ENCODE data around the gene MRE11.
"Not testable (repeated sequence)": the region's sequence is repeated elsewhere in the genome, so short reads cannot be mapped to it uniquely, and the experiment has no call there.

Gene MRE11

DNA sequence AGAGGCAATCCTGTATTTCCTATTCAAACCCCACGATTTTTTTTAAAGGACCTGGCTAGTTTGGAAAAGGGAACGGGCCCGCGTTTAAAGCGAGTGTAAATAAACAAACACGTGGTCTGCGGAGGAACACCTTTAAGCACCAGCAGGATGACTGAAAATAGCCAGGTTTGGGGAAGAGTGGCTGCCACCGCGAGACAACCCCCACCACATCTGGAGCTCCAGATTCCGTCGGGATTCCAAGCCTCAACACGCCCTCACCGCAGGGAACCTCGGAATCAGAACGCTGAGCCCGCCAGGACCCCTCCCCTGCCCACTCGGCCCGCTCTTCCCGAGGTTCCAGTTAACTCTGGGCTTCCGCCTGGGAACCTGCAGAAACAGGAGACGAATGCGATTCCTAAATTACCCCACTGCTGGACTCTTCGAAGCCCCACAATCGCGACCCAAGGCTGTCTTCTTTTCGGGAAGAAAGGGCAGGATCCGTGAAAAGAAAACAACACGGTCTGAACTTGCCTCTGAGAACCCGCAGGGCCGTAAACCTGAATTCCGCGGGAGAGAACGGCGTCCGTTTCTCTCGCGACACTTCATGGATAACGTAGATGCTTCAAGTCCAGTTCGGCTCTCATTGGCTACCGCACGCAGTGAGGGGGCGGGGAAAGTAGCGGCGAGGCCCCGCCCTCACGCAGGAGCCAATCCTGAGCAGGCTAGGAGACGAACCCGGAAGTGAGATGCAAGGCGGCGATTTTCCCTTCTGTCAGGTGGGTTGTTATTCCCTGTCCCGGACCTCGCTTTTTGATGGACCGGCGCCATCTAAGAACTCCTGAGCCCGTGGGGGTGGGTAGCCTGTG lies at the start of gene MRE11, which contains the start of gene ANKRD49:
MRE11 (minus strand) TSS at position 564 of the 845 bp plus-strand sequence. CDS start 1,043 bp downstream, outside the sequence.
ANKRD49 (plus strand) TSS at position 704 of the 845 bp plus-strand sequence. CDS start 2,710 bp downstream, outside the sequence.
- DNase-seq: peak; percentile 91 to 96

DNA sequence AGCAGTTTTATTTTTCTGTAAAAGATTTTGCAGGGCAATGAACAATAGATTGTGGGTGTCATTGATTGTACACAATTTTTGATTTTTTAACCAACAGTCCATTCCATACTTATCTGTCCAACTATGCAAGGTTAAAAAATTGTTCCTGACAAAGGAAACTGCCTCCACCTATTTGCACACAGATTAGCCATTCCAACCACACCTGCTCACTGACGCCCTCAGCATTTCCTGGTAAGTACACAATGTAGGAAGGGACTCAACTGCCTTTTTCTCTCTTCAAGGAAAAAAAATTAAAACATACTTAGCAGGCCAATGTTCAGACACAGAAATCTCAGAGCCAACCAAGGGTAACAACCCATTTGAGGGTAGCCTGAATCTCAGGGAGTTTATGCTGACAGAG lies 45.8 kb upstream of the MRE11 start:
- DNase-seq: no peak

DNA sequence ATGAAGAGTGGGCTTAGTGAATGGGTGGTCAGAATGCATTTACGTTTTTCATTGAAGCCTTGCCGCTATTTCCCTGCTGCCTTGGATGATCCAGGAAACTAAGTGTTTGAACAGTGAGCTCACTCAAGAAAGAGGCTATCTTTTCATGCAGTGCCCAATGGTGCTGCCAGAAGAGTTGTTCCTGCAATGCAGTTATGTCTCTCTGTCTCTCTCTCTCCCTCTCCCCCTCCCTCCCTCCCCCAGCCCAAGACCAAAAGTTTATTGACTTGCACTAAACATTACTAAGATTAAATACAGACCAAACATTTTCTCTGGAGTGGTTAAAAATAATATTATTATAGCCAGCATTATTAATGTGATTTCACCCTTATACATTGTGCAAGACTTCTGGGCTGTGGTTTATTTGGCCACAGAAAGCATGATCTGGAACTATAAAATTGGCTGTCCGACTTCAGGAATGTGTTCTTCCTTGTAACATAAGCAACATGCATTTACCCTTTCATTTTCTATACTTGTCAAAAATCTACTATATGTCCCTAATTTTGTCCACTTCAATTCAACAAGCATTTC lies 43.5 kb upstream of the MRE11 start:
- DNase-seq: no peak

DNA sequence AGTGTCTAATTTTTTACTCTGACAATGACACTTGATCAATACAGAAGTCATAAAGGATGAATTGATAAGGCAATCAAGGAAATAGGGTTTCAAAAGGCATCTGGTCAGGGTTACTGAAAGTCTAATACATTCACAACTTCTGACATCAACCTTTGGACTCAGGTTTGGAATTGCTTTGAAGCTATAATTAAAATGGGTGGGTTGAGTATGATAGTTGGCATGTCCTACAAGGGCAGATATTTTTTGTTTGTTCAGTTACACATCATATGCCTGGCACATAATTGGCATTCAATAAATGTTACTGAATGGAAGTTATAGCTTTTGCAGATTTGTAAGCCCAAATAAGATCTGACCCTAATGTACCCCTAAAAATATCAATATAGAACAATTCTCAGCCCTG lies 42.7 kb upstream of the MRE11 start:
- no peak for DNase-seq

DNA sequence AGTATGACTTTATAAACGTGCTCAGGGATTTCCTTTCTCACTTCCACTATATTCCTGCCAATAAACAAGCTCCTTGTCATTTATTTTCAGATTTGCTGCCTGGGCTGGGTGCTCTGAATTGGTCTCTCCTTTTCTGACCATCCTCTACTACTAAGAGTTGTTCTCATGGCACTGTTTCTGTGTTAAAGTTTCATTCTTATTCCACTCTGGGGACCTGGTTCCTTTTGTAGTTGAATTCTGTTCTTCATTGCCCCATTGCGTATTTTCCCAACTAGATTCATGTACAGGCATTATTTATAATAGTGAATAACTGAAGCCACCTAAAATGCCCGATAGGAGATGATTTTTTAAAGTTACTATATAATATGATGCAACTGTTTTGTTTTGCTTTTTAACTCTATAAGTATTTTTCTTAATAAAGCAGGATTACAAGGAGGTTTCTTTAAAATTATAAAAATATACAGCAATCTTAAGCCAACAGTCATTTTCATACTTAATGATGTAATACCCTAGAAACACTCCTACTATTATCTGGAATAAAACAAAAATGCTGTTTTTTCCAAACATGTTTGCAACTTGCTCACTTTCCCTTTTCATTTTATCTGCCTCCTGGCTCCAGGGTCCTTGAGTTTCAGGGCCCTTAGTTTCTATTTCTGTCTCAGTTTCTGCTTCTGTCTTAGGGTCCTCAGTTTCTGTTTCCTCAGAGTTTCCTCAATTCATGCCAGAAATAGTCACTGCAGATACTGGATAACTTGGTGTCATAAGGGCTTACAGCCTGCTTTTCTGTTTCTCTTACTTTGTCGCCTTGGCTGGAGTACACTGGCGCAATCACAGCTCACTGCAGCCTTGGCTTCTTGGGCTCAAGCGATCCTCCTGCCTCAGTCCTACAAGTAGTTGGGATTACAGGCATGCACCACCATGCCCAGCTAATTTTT lies 40.3 kb upstream of the MRE11 start:
- DNase-seq: no peak

DNA sequence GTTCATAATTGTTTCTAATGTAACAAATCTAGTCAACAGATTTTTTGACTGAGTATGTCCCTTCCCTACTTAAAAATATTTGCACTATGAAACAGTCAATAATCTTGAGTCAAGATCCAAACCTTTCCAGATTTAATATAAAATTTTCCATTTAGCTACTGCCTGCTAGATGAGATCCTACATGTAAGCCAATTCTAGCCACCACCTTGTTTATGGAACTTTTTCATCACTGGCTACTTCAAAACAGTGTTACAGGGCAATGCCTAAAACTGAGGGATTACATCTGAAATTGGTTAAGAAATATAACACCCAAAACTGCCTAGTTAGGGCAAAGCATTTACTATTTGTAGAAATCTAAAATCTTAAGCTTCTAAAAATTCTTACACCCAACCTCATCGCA lies 39.6 kb upstream of the MRE11 start:
- DNase-seq: no peak

DNA sequence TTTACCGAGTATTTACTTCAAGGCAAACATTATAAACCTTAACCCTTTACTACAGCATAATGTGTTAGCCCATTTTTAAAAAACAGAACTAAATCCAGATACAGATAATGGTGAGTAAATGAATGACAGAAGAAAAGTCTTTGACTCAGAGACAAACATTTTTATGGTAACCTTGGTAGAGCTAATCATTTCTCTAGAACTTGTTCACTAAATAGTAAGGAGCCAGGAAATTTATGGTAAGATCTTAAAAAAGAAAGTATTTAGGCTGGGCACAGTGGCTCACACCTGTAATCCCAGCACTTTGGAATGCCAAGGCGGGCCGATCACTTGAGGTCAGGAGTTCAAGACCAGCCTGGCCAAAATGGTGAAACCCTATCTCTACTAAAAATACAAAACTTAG lies 38.6 kb upstream of the MRE11 start:
- DNase-seq: no peak

DNA sequence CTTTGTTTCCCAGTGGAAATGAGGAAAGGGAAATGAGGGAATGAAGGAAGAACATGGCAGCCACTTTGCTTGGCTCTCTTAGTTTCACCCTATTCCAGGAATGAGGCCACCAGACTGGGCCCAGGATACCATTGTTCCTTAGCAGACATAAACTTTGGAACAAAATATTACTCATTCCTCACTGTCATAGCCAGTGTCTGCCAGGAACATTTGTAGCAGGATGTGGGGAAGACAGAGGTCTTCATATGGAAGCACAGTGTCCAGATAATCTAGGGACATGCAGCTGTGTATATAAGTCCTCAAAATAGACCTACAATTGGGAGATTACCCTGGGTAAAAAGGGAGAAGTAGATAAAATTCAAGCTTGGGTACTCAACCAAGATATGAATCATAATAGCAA lies 34.9 kb upstream of the MRE11 start:
- no peak for DNase-seq

DNA sequence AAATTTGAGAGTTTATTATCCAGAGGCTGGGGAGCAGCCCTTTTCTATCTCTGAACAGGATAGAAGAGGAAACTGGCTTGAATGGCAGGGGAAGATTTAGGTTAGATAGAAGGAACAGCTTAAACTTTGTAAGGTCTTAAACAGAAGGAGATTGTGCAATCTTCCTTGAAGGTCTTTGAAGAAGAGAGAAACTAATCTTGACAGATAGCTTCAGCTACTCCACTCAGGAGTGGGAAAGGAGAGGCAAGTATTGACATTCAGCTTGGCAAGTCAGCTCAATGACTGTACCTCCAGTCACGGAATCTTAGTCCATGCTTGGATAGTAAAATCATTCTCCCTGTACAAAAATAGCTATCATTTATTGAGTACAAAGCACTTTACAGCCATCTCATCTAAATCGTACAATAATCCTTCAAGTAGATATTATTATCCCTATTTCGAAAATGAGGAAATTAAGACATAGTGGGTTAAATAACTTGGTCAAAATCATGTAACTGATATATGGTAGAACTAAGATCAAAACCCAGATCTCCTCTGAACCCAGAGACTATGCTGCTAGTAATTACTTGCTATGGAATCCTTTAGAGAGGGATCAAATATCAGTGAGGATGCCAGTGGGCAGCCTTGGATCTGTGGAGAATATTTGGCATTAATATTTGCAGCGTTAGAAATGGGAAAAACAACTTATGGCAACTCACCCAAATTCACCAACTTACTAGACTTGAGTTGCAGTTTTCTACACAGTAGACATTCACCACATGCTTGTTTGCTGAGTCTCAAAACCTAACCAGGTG lies 33.2 kb upstream of the MRE11 start:
- DNase-seq: no peak

DNA sequence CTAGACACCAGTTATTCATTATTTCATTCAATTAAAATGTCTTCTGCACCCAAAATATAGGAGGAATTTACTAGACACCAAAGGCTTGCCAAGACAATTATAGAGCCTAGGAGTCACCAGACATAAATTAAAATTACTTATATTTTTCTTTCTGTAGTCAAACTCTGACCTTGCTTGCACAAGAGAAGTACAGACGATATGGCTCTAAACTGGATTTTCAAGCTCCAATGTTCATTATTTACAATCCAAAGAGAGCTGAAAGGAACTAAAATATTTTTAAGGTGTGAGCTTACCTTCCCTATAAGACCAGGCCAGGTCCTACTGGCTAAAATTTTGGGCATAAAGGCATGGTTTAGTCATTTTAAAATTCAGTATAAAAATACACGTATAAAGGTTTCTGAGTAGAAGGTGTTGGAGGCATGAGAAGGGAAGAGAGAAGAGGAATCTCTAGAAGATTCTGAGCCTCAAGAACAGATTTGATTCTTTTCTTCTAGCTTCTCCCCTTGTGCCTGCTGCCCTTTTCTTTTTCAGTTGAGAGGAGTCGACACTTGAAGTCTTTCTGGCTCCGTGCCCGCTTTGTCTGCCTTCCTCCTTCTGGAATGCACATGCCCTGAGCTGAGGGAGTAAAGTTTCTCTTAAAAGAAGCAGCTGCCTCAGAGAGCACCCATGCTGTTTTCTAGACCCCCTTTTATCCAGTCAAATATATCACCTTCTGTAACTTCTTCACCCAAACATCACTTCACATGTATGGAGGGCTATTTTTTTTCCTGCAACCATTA lies 32.1 kb upstream of the MRE11 start:
- DNase-seq: no peak

DNA sequence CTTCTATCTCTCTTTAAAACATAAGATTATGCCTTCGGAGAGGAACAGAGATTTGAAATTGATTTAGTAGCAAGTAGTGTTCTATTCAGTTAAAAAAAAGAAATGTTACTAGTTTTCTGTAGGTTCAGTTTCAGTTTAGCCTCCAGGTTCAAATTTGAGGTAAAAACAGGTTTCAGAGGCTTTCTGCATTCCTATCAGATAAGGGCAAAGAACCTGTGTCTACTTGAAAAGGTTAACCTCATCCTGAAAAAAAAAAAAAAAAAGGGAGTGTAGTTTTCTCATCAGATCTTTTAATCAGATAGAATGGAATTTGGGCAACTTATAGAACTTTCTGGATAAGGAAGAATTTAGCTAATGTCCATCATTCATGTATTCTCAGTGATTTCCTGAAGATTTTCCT lies 30.7 kb upstream of the MRE11 start:
- DNase-seq: no peak

DNA sequence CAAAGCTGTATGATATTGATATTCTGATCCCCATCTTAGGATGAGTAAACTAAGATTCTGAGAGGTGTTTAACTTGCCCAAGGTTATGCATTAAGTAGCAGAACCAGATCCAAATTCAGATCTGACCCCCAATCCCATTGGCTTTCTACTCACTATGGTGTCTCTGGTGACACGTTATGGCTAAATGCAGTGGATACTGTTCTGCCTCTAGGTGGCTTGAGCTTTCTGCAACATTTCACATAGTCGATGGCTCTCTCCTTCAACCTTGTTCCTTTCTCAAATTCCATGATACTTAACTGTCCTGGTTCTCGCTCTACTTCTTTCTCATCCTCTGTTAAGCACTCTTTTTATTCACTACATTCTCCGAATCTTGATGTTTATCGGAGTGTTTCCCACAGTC lies 28.0 kb upstream of the MRE11 start:
- no peak for DNase-seq

DNA sequence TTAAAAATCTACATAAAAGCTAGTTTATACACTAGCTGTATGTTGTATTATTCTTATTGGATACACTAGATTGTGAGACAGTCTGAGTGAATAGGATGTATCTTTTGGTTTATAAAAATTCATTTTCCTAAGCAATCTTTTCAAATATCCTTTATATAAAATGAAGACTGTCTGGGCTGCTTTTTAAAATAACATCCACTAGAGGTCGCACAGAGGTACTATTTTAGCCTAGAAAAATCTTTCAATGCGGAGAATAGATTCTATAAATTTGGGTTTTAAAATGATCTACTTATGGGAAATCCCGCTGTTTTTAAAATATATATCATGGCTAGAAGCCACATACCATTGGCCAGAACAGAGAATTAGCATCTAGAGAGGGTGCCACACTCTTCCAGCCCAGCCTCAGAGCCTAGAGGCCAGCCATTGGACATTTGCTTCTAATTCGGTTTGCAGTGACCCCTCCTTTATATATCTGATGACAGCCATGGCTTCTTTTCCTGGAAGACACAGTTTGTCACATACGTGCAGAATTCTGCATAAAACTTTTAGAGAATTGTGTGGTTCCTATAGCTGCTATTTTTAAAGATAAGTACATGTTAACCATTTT lies 25.9 kb upstream of the MRE11 start:
- DNase-seq: no peak

DNA sequence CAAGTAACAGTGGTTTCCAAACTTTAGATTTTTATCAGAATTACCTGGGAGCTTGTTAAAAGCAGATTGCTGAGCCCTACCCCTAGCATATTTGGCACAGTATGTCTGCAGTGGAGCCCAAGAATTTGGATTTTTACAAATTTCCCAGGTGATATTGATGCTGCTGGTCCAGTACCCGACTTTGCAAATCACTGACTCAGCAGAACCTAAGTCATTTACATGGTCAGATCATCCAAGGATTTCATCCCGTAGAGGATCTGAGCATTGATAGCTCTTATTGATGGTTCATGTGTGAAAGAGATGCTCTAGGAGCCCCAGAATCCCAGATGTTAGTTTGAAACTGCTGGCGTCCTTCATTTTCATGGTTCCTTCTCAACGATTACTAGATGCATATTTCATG lies 24.7 kb upstream of the MRE11 start:
- DNase-seq: no peak

DNA sequence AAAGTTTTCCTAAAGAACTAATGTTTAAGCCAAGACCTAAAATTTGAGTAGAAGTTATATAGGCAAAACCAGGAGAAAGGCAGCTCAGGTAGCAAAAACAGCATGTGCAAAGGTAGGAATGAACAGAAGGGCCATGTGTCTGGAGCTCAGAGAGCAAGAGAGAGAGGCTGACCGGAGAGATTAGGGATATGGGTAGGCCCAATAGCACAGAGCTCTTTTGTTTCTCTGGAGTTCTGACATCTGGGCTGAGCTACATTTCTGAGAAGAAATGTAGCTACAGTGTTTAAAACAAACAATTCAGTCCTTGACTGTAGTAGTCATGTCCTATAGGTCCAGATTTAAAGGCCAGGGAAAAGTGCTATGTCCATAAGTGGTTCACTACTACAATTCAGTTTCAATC lies 23.1 kb upstream of the MRE11 start:
- no peak for DNase-seq

DNA sequence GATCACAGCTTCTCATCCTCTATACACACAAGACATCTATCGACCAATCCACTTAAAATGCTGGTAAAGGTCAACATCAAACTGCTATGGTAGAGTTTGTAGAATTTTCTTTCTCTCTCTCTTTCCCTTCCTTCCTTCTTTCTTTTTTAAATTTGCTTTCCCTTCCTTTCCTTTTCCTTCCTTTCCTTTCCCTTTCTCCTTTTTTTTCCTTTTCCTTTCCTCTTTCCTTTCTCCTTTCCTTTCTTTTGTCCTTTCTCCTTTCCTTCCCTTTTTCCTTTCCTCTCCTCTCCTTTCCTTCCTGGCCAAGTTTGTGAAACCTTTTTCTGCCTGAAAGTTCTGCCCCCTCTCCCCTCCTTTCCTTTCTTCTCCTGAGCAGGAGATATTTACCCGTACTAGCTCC lies 21.8 kb upstream of the MRE11 start:
- DNase-seq: no peak

DNA sequence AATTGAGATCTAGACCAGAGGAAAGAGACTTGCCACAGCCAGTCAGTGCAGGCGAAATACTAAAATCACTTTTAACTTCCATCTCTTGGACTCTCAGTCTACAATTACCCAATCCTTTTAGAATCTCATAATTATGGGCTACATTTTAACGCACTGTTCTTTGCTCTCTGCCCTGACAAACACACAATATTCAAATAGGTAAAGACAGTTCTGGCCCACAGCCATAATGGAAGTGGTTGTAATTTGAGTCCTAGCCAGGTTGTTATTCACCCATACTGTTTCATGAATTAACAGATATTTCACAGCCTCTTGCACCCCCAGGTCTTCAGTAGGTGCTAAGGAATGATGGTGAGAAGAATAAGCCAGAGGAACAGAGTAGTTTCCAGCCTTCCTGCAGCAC lies 19.4 kb upstream of the MRE11 start:
- no peak for DNase-seq

DNA sequence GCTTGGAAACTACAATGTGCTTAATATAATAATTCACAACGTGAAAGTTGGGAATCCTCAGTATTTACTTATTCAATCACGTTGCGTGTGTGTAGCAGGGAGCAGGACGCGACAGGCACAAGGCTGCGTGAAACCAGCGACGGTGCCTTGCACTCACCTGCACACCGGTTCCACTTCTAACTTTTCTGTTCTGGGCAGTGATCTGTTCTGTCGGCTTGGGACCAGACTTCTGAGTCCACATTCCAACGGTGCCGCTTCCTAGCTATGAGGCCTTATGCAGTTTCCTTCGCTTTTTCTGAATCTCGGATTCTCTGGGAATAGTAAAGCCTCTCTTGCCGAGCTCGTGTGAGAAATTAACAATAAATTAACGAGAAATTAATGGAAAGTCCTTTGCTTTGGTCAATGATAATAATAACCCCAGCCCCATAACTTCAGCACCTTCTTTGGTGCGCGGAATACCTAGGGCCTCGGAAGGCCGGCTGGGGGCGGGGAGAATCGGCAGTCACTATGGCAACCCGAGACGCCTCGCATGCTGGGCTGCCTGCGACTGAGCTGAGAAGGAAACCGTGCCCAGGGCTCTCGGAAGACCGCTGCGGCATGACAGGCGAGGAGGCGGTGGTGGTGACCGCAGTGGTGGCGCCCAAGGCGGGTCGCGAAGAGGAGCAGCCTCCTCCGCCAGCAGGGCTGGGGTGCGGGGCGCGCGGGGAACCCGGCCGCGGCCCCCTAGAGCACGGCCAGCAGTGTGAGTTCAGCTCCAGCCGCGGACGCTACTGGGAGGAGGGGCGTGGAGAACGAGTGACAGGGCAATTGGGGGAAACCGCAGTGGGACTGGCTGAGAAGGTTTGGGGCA lies 18.5 kb upstream of the MRE11 start, which contains the start of gene C11orf97:
C11orf97 (plus strand) TSS at position 530 of the 850 bp plus-strand sequence; CDS start at position 598, 68 bp downstream.
- DNase-seq: no peak

DNA sequence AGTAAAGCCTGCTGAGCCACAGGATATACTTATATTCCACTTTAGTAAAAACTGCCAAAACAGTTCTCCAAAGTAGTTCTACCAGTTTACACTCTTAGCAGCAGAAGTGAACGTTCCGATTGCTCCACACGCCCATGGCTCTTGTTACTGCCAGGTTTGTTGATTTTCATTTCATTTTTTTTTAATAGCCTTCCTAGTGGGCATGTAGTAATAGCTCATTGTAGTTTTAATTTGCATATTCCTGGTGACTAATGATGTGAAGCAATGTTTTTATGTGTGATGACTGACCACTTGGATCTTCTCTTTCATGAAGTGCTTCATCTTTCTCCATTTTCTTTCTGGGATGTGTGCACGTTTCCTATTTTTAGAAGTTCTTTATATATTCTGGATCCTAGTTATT lies 13.8 kb upstream of the MRE11 start:
- no peak for DNase-seq

DNA sequence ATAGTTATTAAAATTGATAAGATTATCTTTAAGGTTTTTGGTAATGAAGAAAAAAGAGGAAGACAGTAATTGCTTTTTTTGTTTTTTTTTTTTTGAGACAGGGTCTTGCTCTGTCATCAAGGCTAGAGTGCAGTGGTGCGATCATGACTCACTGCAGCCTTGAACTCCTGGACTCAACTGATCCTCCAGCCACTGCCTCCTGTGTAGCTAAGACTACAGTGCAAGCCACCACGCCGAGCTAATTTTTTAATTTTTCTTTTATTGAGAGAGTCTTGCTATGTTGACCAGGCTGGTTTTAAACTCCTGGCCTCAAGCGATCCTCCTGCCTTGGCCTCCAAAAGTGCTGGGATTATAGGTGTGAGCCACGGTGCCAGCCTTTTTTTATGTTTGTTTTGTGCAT lies 12.9 kb upstream of the MRE11 start:
- DNase-seq: not testable (repeated sequence)

Data from NCI-H187 (cell line).